Pancreas (tissue), 10 donors: Measurements from ENCODE around the gene SEC11A. TPM values are rescaled to one million over a fixed set of nuclear protein-coding genes. Genes with fewer than 3 reads are reported as not detected.

Experiments used
- ATAC-seq, 4 donors: fragments of 200-7000 bp; cut with Tn5 transposase; one replicate each; pipeline versions ENCODE4 v1.8.0 to v1.9.1; 2020; ENCODE audit warnings: mild to moderate bottlenecking in 4 of 4, moderate library complexity in 4 of 4
- DNase-seq, 6 donors: peaks; one replicate each; pipeline ENCODE4 v3.0.0-alpha.2; 2020
- FAIRE-seq: peaks from 2 replicates; lab custom pipeline; 2012; peaks lifted over from hg19 to GRCh38; lab: Jason Lieb, UNC
- H3K27ac ChIP-seq, 4 donors: fragments of 200-600 bp; sonication (generic); 1 replicate in 3 of 4; 2 replicates in 1 of 4; pipeline versions ENCODE4 v1.5.0 to v1.8.0; 2020
- H3K27me3 ChIP-seq, 4 donors: fragments of 200-600 bp; one replicate each; pipeline ENCODE4 v1.8.0; 2021
- H3K36me3 ChIP-seq, 3 donors: fragments of 200-600 bp; sonication (generic) in 1 of 3; one replicate each; pipeline versions ENCODE4 v1.5.0 to v1.8.0; 2020 to 2021
- H3K4me1 ChIP-seq, 3 donors: fragments of 200-600 bp; one replicate each; pipeline ENCODE4 v1.8.0; 2021
- H3K4me3 ChIP-seq, 4 donors: fragments of 200-600 bp; sonication (generic) in 2 of 4; one replicate each; pipeline versions ENCODE4 v1.5.0 to v1.8.0; 2020 to 2021
- H3K9me3 ChIP-seq, 4 donors: fragments of 200-600 bp; one replicate each; pipeline ENCODE4 v1.8.0; 2021
- CTCF ChIP-seq, 4 donors: fragments of 200-600 bp; sonication (generic) in 3 of 4; IDR thresholded peaks; one replicate each; pipeline versions ENCODE4 v1.5.0 to v1.8.0; 2021; ENCODE audit warnings: antibody characterized with exemption in 4 of 4
- WGBS, 2 donors: extraction: QIAGEN DNeasy Blood & Tissue Kit; methylation state at CpG; one replicate each; pipeline ENCODE4 v1.1.7; 2013; 5-methylcytosine and 5-hydroxymethylcytosine counted together
- intact Hi-C, 3 donors: fragments of 100-400 bp; cut with DNase I; formaldehyde crosslinking; loops; one replicate each; pipeline versions ENCODE4 v1.11.1 to v1.14.2; 2022
- polyA plus RNA-seq, 2 donors: library from polyadenylated mRNA; stranded (reverse); fragments of 200-250 nt; gene quantifications; one replicate each; pipeline ENCODE4 v1.2.3, GENCODE V29; 2013
- total RNA-seq, 6 donors: library from RNA; stranded (reverse); fragmentation: NEBNext Ultra II Directional in 4 of 6; extraction: Animal tissue kit (Norgen Biotek cat#: 25700) in 4 of 6; gene quantifications; one replicate each; pipeline versions ENCODE4 v1.2.1 to v1.2.4, GENCODE V29; 2021 to 2023
- donor health status: healthy with polysubstance abuse.
- donor health status: DM: no; HTN: no; CAD: no; lungs with moderate emphysema.
- donor health status: DM: no; HTN: no; CAD: no.
- donor health status: control.
- donor health status: control.
- donor health status: Bipolar disorder and iron deficiency.
- donor health status: DM: yes; HTN: yes; CAD: no.
- donor health status: DM: no; HTN: no; CAD: no.
- donor health status: DM: no; HTN: no; CAD: no.
- donor health status: DM: yes; HTN: yes; CAD: no.

The SEC11A gene
- total and polyA plus RNA-seq, 8 donors = 43.7 to 98.7 (median 69.5) TPM

GRCh38 chr15:84658080-84658787 is 57.7 kb downstream of the SEC11A start, which contains the start of gene NMB:
TSS of gene NMB (minus strand) at chr15:84658199. CDS start at chr15:84658152, 47 bp downstream.
- H3K36me3 ChIP-seq = no peaks in the 10 kb centered on the region
- ATAC-seq (peak; percentile 75 to 81 (median 78)), DNase-seq (peak; percentile 84 to 93 (median 88)), FAIRE-seq (no peak)
- intact Hi-C loops = no loop called here
- 0% methylated on average over 31 to 61 of the region's 61 CpGs for WGBS, 2 donors
- peak; percentile 29 to 70 (median 50) for TF ChIP-seq CTCF (IDR thresholded peaks at IDR 0.05)
- peak within 1 kb of the TSS; percentile 57 to 74 (median 65) for H3K27ac ChIP-seq
- H3K9me3 ChIP-seq = no peaks in the 10 kb centered on the region
- peak within 1 kb of the TSS; percentile 44 to 73 (median 48) for H3K4me3 ChIP-seq
- no peaks in the 10 kb centered on the region for H3K27me3 ChIP-seq
- H3K4me1 ChIP-seq = peaks cover 0 to 9% (median 0%) of the 10 kb centered on the region in 3 donors

- peaks cover 0 to 15% (median 0%) of the 10 kb centered on the region in 3 donors for H3K4me1 ChIP-seq
- DNase-seq (no peak), ATAC-seq (no peak), FAIRE-seq (no peak)
- intact Hi-C loops = no loop called here
- WGBS, 2 donors = 18 to 21% methylated on average over 17 of the region's 17 CpGs
- no peak for TF ChIP-seq CTCF (IDR thresholded peaks at IDR 0.05)
- H3K27ac ChIP-seq = peak overlapping the region; percentile 57 to 74 (median 65)
- no peaks in the 10 kb centered on the region for H3K9me3 ChIP-seq
- peak overlapping the region; percentile 44 to 73 (median 48) for H3K4me3 ChIP-seq
- no peaks in the 10 kb centered on the region for H3K36me3 ChIP-seq
- H3K27me3 ChIP-seq = no peaks in the 10 kb centered on the region
Observed at GRCh38 chr15:84657748-84658079, 58.2 kb downstream of the SEC11A start.

GRCh38 chr15:84656972-84657371 is 59.0 kb downstream of the SEC11A start:
- H3K36me3 ChIP-seq = no peaks in the 10 kb centered on the region
- 90 to 92% methylated on average over 7 of the region's 7 CpGs for WGBS, 2 donors
- H3K9me3 ChIP-seq = no peaks in the 10 kb centered on the region
- no peak for TF ChIP-seq CTCF (IDR thresholded peaks at IDR 0.05)
- no peaks in the 10 kb centered on the region for H3K27me3 ChIP-seq
- no peak overlapping the region for H3K4me3 ChIP-seq
- no peak for DNase-seq
- H3K27ac ChIP-seq = no peak overlapping the region
- ATAC-seq = no peak
- H3K4me1 ChIP-seq = peaks cover 0 to 19% (median 0%) of the 10 kb centered on the region in 3 donors
- no peak for FAIRE-seq
- intact Hi-C loops = no loop called here

GRCh38 chr15:84654689-84655453 is 61.1 kb downstream of the SEC11A start:
- Histone ChIP-seq H3K4me1 (peaks cover 0 to 19% (median 0%) of the 10 kb centered on the region in 3 donors), H3K4me3 (peak overlapping the region; percentile 49 to 95 (median 78)), H3K36me3 (peaks cover 0 to 9% (median 0%) of the 10 kb centered on the region in 3 donors), H3K9me3 (no peaks in the 10 kb centered on the region), H3K27me3 (no peaks in the 10 kb centered on the region), H3K27ac (peak overlapping the region; percentile 7 to 77 (median 62))
- DNase-seq = peak; percentile 65 to 91 (median 82)
- intact Hi-C loops = no loop called here
- TF ChIP-seq CTCF (IDR thresholded peaks at IDR 0.05) = peak in 3 of 4 donors; percentile 38 to 47 (median 46)
- WGBS, 2 donors = 5% methylated on average over 19 of the region's 19 CpGs
- ATAC-seq = peak; percentile 41 to 82 (median 72)
- no peak for FAIRE-seq
